ENCODE data around the gene PLEKHA1.

DNA sequence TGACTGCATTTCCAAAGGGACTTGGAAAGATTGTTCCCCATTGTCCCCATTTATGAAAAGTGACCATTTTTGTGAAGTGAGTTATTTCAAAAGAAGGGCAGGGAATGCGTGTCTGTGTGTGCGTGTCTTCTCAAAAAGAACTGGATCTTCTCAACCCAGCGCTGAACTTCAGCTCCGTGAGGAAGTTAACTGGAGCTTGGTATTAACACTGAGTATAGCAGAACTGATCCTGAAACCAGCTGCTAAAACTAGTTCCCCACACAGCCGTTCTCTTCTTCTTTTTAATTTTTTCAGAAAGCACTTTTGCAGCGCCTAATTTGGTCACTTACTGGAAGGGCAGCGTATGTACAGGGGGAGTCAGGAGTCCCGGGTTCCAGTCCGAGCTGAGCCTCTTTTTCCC is 45.8 kb upstream of the PLEKHA1 start:
- TF ChIP-seq YY1 (IDR thresholded peaks at IDR 0.05; ENCODE audit: low read depth) (no peak), EP300 (IDR thresholded peaks at IDR 0.05; ENCODE audit: borderline replicate concordance in 1 of 2, low read depth in 1 of 2, low read length in 1 of 2) (no peak), POLR2AphosphoS5 (IDR thresholded peaks at IDR 0.05; ENCODE audit: low read depth, low read length) (no peak), RAD21 (IDR thresholded peaks at IDR 0.05; ENCODE audit: low read length) (no peak), CHD2 (IDR thresholded peaks at IDR 0.05; ENCODE audit: low read length, partially characterized antibody) (no peak), EZH2phosphoT487 (IDR thresholded peaks at IDR 0.05; ENCODE audit: borderline replicate concordance, low read depth) (no peak)
- TF ChIP-seq, protein P1, sequence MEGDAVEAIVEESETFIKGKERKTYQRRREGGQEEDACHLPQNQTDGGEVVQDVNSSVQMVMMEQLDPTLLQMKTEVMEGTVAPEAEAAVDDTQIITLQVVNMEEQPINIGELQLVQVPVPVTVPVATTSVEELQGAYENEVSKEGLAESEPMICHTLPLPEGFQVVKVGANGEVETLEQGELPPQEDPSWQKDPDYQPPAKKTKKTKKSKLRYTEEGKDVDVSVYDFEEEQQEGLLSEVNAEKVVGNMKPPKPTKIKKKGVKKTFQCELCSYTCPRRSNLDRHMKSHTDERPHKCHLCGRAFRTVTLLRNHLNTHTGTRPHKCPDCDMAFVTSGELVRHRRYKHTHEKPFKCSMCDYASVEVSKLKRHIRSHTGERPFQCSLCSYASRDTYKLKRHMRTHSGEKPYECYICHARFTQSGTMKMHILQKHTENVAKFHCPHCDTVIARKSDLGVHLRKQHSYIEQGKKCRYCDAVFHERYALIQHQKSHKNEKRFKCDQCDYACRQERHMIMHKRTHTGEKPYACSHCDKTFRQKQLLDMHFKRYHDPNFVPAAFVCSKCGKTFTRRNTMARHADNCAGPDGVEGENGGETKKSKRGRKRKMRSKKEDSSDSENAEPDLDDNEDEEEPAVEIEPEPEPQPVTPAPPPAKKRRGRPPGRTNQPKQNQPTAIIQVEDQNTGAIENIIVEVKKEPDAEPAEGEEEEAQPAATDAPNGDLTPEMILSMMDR (IDR thresholded peaks at IDR 0.05): no peak
